Small intestine (tissue), 16 donors: ENCODE measurements around the gene SMIM35. TPM values are rescaled to one million over a fixed set of nuclear protein-coding genes. Genes with fewer than 3 reads are reported as not detected.

ENCODE experiments used
- DNase-seq, 2 donors: peaks; one replicate each; pipeline versions ENCODE4 v3.0.0 to v3.0.0-alpha.2; 2013
- FAIRE-seq: peaks from 2 replicates; lab custom pipeline; 2012; peaks lifted over from hg19 to GRCh38; lab: Jason Lieb, UNC
- H3K27ac ChIP-seq, 3 donors: one replicate each; pipeline ENCODE4 v1.5.1; 2013; ENCODE audit warnings: low read length in 2 of 3, mild to moderate bottlenecking in 2 of 3, control low read depth in 1 of 3, inconsistent platforms in 1 of 3, low read depth in 1 of 3, moderate library complexity in 1 of 3
- H3K27me3 ChIP-seq, 3 donors: one replicate each; pipeline ENCODE4 v1.6.1; 2013; ENCODE audit warnings: low read length in 3 of 3, inconsistent platforms in 1 of 3; ENCODE audit not compliant: control insufficient read depth in 3 of 3, insufficient read depth in 3 of 3
- H3K36me3 ChIP-seq, 3 donors: one replicate each; pipeline ENCODE4 v1.6.1; 2013; ENCODE audit warnings: low read length in 3 of 3, inconsistent platforms in 1 of 3, low read depth in 1 of 3, mild to moderate bottlenecking in 1 of 3, moderate library complexity in 1 of 3; ENCODE audit not compliant: control insufficient read depth in 3 of 3, insufficient read depth in 2 of 3
- H3K4me1 ChIP-seq, 3 donors: one replicate each; pipeline ENCODE4 v1.6.1; 2013; ENCODE audit warnings: low read length in 2 of 3, inconsistent platforms in 1 of 3, low read depth in 1 of 3, mild to moderate bottlenecking in 1 of 3, moderate library complexity in 1 of 3; ENCODE audit not compliant: control insufficient read depth in 3 of 3, insufficient read depth in 2 of 3
- H3K4me3 ChIP-seq, 3 donors: one replicate each; pipeline ENCODE4 v1.5.1; 2013; ENCODE audit warnings: low read length in 3 of 3, control low read depth in 1 of 3, inconsistent platforms in 1 of 3, low read depth in 1 of 3, mild to moderate bottlenecking in 1 of 3, moderate library complexity in 1 of 3
- H3K9me3 ChIP-seq, 2 donors: one replicate each; pipeline ENCODE4 v1.6.1; 2013; ENCODE audit warnings: low read depth in 1 of 2, low read length in 1 of 2; ENCODE audit not compliant: control insufficient read depth in 2 of 2, insufficient read depth in 1 of 2
- WGBS, 3 donors: extraction: QIAGEN DNeasy Blood & Tissue Kit; methylation state at CpG; one replicate each; pipeline ENCODE4 v1.1.7; 2013; 5-methylcytosine and 5-hydroxymethylcytosine counted together
- long read RNA-seq, 10 donors: transcript quantifications; one replicate each; lab custom pipeline, GENCODE V29; 2026
- polyA plus RNA-seq, 4 donors: library from polyadenylated mRNA; stranded (reverse) in 3 of 4; unstranded in 1 of 4; fragments of 200-250 nt in 3 of 4; fragments of 120-200 nt in 1 of 4; gene quantifications; one replicate each; pipeline versions ENCODE4 v1.2.1 to v1.2.3, GENCODE V29; 2013
- donor health status: healthy with polysubstance abuse.
- donor health status: control.
- donor health status: control.
- donor health status: Bipolar disorder and iron deficiency.
- donor health status: healthy.

The SMIM35 gene
- polyA plus RNA-seq, result under 1 TPM in 2 of 4 donors, not detected in 2; 0.03 to 0.44 TPM
- long read RNA-seq, donor 1, result 0 reads
- long read RNA-seq, donor 2, result 0 reads
- long read RNA-seq, donor 3, result 0 reads
- long read RNA-seq, donor 4, result 0 reads
- long read RNA-seq, donor 5, result 0 reads
- long read RNA-seq, donor 6, result 0 reads
- long read RNA-seq, donor 7, result 0 reads
- long read RNA-seq, donor 8, result 0 reads
- long read RNA-seq, donor 9, partial matches to known transcripts, result 14 of 14 reads
- long read RNA-seq, donor 9, other reads (novel, unspliced or antisense), result 0 of 14 reads
- long read RNA-seq, donor 10, partial matches to known transcripts, result 42 of 54 reads
- long read RNA-seq, donor 10, other reads (novel, unspliced or antisense), result 12 of 54 reads

DNA sequence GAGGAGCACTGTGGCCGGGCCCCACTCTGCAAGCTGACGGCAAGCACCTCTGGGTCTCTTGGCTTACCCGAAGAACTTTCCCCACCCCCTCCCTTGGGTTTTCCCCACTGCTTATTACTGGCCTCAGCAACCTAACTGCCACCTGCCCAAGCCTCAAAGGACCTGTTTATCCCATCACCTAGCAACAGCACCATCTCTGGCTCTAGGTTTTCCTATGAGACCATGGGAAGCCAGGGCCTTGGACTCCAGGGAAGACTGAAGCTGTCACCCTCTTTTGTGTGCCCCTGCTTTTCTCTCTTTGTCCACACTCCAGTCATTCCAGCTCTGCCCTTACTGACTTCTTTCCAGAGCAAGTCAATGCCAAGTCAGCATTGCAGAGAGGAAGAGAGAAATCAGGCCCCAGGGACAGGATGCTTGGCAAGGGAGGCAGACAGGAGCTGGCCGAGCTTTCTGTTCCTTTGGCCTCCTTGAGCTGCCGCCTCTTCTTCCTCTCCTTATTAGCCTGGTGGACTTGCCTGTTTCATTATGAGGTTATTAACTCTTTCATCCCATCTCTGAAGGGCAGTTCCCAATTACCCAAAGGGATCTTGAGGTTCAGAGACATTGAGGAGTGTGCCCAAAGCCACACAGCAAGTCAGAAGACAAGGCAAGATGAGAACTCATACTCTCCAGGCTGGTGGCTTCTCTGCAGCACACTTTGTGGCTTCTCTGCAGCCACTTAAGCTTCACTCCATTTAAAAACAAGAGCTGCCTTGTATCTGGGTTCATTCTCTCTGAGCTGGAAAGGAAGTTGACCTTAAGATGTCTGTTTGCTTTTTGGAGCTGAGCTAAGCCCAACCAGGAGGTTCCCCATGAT is at the start of gene SMIM35:
Gene SMIM35 (minus strand): TSS at position 51 of the 856 bp plus-strand sequence. CDS start 206 bp downstream, outside the sequence.
- Histone ChIP-seq H3K27ac (no peak within 1 kb of the TSS), H3K36me3 (peaks cover 0 to 42% (median 0%) of the 10 kb centered on the region in 3 donors), H3K27me3 (no peaks in the 10 kb centered on the region), H3K4me1 (peaks cover 2 to 45% (median 8%) of the 10 kb centered on the region in 3 donors), H3K4me3 (no peak within 1 kb of the TSS), H3K9me3 (peaks cover 0 to 12% of the 10 kb centered on the region in 2 donors)
- DNase-seq (no peak), FAIRE-seq (no peak)
- WGBS, 3 donors, result 69 to 74% (median 73%) methylated on average over 5 of the region's 5 CpGs

GRCh38 chr11:118136341-118136740 is 49.6 kb upstream of the SMIM35 start:
- DNase-seq, result no peak

DNA sequence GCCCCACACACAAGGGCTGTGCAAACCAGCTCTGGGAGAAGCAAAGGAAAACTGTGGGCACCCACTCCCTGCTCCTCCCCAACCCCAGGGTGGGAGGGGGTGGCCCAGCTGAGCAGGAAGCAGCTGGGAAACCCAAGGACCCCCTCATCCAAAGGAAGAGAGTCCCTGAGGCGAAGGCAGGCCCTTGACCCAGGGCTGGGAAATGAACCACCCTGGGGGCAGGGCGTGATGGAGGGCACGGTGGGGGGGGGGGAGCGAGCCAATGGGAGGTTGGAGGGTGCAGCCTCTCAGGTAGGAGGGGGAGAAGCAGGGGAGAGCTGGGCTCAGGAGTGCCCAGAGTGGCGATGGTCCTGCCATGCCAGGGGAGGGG is 49.0 kb upstream of the SMIM35 start:
- Histone ChIP-seq H3K36me3 (peaks cover 0 to 5% (median 0%) of the 10 kb centered on the region in 3 donors), H3K27ac (no peak overlapping the region), H3K9me3 (no peaks in the 10 kb centered on the region), H3K27me3 (peaks cover 0 to 31% (median 0%) of the 10 kb centered on the region in 3 donors), H3K4me1 (no peaks in the 10 kb centered on the region), H3K4me3 (no peak overlapping the region)
- WGBS, 3 donors, result 53 to 78% (median 62%) methylated on average over 4 to 5 of the region's 5 CpGs
- DNase-seq (no peak), FAIRE-seq (no peak)

More at GRCh38 chr11:118136341-118136740, 49.6 kb upstream of the SMIM35 start:
- peaks cover 0 to 5% (median 0%) of the 10 kb centered on the region in 3 donors for H3K36me3 ChIP-seq
- no peaks in the 10 kb centered on the region for H3K9me3 ChIP-seq
- H3K4me1 ChIP-seq, result no peaks in the 10 kb centered on the region
- WGBS, 3 donors, result 56 to 83% (median 79%) methylated on average over 2 of the region's 2 CpGs
- no peak for FAIRE-seq
- peaks cover 0 to 34% (median 0%) of the 10 kb centered on the region in 3 donors for H3K27me3 ChIP-seq
- no peak overlapping the region for H3K27ac ChIP-seq
- H3K4me3 ChIP-seq, result no peak overlapping the region

- no peaks in the 10 kb centered on the region for H3K4me1 ChIP-seq
- 56 to 79% (median 65%) methylated on average over 7 of the region's 7 CpGs for WGBS, 3 donors
- DNase-seq (no peak), FAIRE-seq (no peak)
- H3K27me3 ChIP-seq, result peaks cover 0 to 28% (median 0%) of the 10 kb centered on the region in 3 donors
- no peak overlapping the region for H3K4me3 ChIP-seq
- no peak overlapping the region for H3K27ac ChIP-seq
- H3K9me3 ChIP-seq, result no peaks in the 10 kb centered on the region
- H3K36me3 ChIP-seq, result peaks cover 0 to 5% (median 0%) of the 10 kb centered on the region in 3 donors
Measured at GRCh38 chr11:118135051-118135795, 48.5 kb upstream of the SMIM35 start.

GRCh38 chr11:118133816-118134215 is 47.1 kb upstream of the SMIM35 start:
- Histone ChIP-seq H3K27me3 (peaks cover 0 to 22% (median 0%) of the 10 kb centered on the region in 3 donors), H3K36me3 (peaks cover 0 to 5% (median 0%) of the 10 kb centered on the region in 3 donors), H3K27ac (no peak overlapping the region), H3K4me1 (no peaks in the 10 kb centered on the region), H3K4me3 (no peak overlapping the region), H3K9me3 (no peaks in the 10 kb centered on the region)
- no peak for DNase-seq
- WGBS, 3 donors, result 92 to 96% (median 94%) methylated on average over 10 of the region's 10 CpGs
- FAIRE-seq, result no peak

DNA sequence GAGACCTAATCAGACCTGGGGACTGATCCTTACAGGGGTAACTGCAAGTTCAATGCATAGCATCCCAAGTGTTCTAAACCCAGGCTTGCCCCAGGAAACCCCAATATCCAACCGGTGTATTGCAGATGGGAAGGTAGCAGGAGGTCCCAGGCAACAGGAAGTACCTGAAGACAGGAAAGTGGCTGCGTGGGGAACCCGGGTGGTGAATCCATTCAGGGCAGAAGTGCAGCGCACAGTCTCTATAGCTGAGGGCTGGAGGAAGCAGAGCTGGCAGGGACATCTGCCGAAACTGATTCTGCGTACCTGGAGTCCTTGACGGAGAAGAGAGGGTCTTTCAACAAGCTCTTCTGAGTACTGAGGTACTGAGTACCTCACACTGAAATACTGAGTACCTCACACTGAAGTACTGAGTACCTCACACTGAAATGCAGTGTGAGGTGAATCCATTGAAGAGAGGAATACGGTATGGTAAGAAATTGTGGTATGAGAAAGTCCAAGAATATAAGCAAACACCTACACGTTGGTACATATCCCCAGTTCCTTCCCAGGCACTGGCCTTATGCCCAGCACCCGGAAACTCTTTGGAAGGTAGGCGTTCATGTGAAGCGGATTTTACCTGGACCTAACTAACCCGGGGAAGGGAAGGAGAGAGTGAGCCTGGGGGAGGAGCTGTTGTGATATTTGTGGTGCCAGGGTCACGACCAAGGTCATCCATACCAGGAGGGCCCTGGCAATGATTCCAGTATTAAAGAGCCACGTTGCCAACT is 45.8 kb upstream of the SMIM35 start:
- DNase-seq, result no peak

DNA sequence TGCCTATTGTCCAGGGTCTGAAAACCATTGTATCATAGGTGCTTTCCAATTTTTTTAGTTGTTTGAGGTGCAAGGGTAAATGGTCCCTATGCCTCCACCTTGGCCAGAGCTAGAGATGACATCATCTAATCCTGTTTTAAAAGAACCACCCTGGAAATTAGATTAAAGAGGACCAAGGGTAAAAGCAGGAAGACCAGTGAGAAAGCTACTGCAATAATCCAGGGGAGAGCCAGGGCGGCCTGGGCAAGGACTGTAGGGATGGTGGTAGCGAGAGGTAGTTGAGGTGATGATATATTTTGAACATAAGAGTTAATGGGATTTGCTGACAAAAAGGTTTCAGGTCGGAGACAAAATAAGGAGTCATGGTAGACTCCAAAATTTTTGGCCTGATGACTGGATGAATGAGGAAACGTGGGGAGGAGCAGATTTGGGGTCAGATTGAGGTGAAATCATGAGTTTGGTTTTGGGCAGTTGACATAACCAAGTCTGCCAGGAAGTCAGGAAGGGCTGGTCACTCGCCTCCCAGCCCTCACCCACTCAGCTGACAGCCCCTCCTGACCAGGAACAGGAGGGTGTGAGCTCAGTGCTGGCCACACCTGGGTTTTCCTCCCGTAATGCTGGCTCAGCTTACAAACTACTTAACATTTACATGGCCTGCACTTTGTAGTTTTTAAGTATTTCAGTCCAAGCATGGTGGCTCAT is 42.9 kb upstream of the SMIM35 start:
- Histone ChIP-seq H3K27ac (no peak overlapping the region), H3K4me1 (no peaks in the 10 kb centered on the region), H3K4me3 (no peak overlapping the region), H3K27me3 (no peaks in the 10 kb centered on the region), H3K36me3 (peaks cover 0 to 14% (median 0%) of the 10 kb centered on the region in 3 donors), H3K9me3 (no peaks in the 10 kb centered on the region)
- 68 to 90% (median 75%) methylated on average over 6 of the region's 6 CpGs for WGBS, 3 donors
- no peak for DNase-seq
- FAIRE-seq, result no peak

More for the DNA sequence above, 45.8 kb upstream of the SMIM35 start:
- Histone ChIP-seq H3K4me1 (no peaks in the 10 kb centered on the region), H3K27me3 (peaks cover 0 to 12% (median 0%) of the 10 kb centered on the region in 3 donors), H3K9me3 (no peaks in the 10 kb centered on the region), H3K4me3 (no peak overlapping the region), H3K36me3 (peaks cover 0 to 5% (median 0%) of the 10 kb centered on the region in 3 donors), H3K27ac (no peak overlapping the region)
- FAIRE-seq, result no peak
- 73 to 81% (median 75%) methylated on average over 15 of the region's 15 CpGs for WGBS, 3 donors
